Measurements from ENCODE around the gene WDFY4. TPM values are rescaled to one million over a fixed set of nuclear protein-coding genes. Genes with fewer than 3 reads are reported as not detected.

WDFY4 gene
- total RNA-seq, 1 donor from 2014 or later: not detected

GRCh38 chr10:48983648-48984351 is 299.1 kb downstream of the WDFY4 start:
- no peak for DNase-seq (ENCODE audit: low spot score)
- Histone ChIP-seq H3K4me3 (no peak overlapping the region), H2AFZ (replicated peaks) (no peak overlapping the region), H4K20me1 (ENCODE audit: low read depth) (no peaks in the 10 kb centered on the region), H3F3A (ENCODE audit: low read depth) (no peaks in the 10 kb centered on the region), H3K27ac (no peak overlapping the region), H3K9ac (no peak overlapping the region), H3K79me2 (ENCODE audit: low read depth) (no peaks in the 10 kb centered on the region), H3K9me3 (ENCODE audit: low read depth) (no peaks in the 10 kb centered on the region), H3K36me3 (no peaks in the 10 kb centered on the region), H3K27me3 (no peaks in the 10 kb centered on the region), H3K4me2 (no peak overlapping the region), H3K4me1 (no peaks in the 10 kb centered on the region)
- Mint-ChIP-seq H3K27me3 (ENCODE audit: insufficient read depth, low read depth) (peaks cover 16% of the 10 kb centered on the region), H3K4me1 (no peaks in the 10 kb centered on the region), H3K27ac (no peak overlapping the region), H3K36me3 (no peaks in the 10 kb centered on the region), H3K4me3 (no peak overlapping the region), H3K9me3 (no peaks in the 10 kb centered on the region)
- TF ChIP-seq EZH2phosphoT487 (IDR thresholded peaks at IDR 0.05) (no peak), CTCF (IDR thresholded peaks at IDR 0.05) (no peak), EZH2 (IDR thresholded peaks at IDR 0.05) (no peak)

GRCh38 chr10:48985621-48986158 is 301.0 kb downstream of the WDFY4 start:
- TF ChIP-seq CTCF (IDR thresholded peaks at IDR 0.05) (no peak), EZH2 (IDR thresholded peaks at IDR 0.05) (no peak), EZH2phosphoT487 (IDR thresholded peaks at IDR 0.05) (no peak)
- Histone ChIP-seq H2AFZ (replicated peaks) (no peak overlapping the region), H3K79me2 (ENCODE audit: low read depth) (no peaks in the 10 kb centered on the region), H3K27me3 (no peaks in the 10 kb centered on the region), H3K36me3 (no peaks in the 10 kb centered on the region), H3K9ac (no peak overlapping the region), H3K4me2 (no peak overlapping the region), H3K4me3 (no peak overlapping the region), H3K9me3 (ENCODE audit: low read depth) (no peaks in the 10 kb centered on the region), H3K4me1 (no peaks in the 10 kb centered on the region), H4K20me1 (ENCODE audit: low read depth) (no peaks in the 10 kb centered on the region), H3F3A (ENCODE audit: low read depth) (no peaks in the 10 kb centered on the region), H3K27ac (no peak overlapping the region)
- H3K9me3 Mint-ChIP-seq: no peaks in the 10 kb centered on the region
- no peak overlapping the region for H3K27ac Mint-ChIP-seq
- peaks cover 12% of the 10 kb centered on the region for H3K27me3 Mint-ChIP-seq (ENCODE audit: insufficient read depth, low read depth)
- no peaks in the 10 kb centered on the region for H3K36me3 Mint-ChIP-seq
- no peaks in the 10 kb centered on the region for H3K4me1 Mint-ChIP-seq
- no peak for DNase-seq (ENCODE audit: low spot score)
- H3K4me3 Mint-ChIP-seq: no peak overlapping the region

GRCh38 chr10:48990226-48990625 is 305.6 kb downstream of the WDFY4 start:
- H3K27me3 ChIP-seq: no peaks in the 10 kb centered on the region
- Mint-ChIP-seq H3K4me3 (no peak overlapping the region), H3K4me1 (no peaks in the 10 kb centered on the region), H3K27me3 (ENCODE audit: insufficient read depth, low read depth) (peaks cover 2% of the 10 kb centered on the region), H3K36me3 (no peaks in the 10 kb centered on the region), H3K27ac (no peak overlapping the region), H3K9me3 (no peaks in the 10 kb centered on the region)
- no peak overlapping the region for H3K4me3 ChIP-seq
- no peaks in the 10 kb centered on the region for H3F3A ChIP-seq (ENCODE audit: low read depth)
- no peaks in the 10 kb centered on the region for H4K20me1 ChIP-seq (ENCODE audit: low read depth)
- H3K4me2 ChIP-seq: no peak overlapping the region
- no peaks in the 10 kb centered on the region for H3K36me3 ChIP-seq
- H3K4me1 ChIP-seq: no peaks in the 10 kb centered on the region
- no peaks in the 10 kb centered on the region for H3K9me3 ChIP-seq (ENCODE audit: low read depth)
- no peak for TF ChIP-seq EZH2 (IDR thresholded peaks at IDR 0.05)
- no peak for TF ChIP-seq EZH2phosphoT487 (IDR thresholded peaks at IDR 0.05)
- no peak for TF ChIP-seq CTCF (IDR thresholded peaks at IDR 0.05)
- DNase-seq (ENCODE audit: low spot score): no peak
- no peaks in the 10 kb centered on the region for H3K79me2 ChIP-seq (ENCODE audit: low read depth)
- H3K27ac ChIP-seq: no peak overlapping the region
- no peak overlapping the region for H3K9ac ChIP-seq
- no peak overlapping the region for H2AFZ ChIP-seq (replicated peaks)
